GDM1 (cell line): ENCODE measurements around the gene NR5A1.

Experiments
- DNase-seq: peaks from one replicate; lab custom pipeline; 2025; lab: John Stamatoyannopoulos, UW

Gene NR5A1

GRCh38 chr9:124480621-124480981 lies 26.6 kb downstream of the NR5A1 start:
- DNase-seq, result no peak

- no peak for DNase-seq
These were observed 27.1 kb downstream of the NR5A1 start for GRCh38 chr9:124479947-124480620.

- DNase-seq, result no peak
These were observed 27.8 kb downstream of the NR5A1 start for GRCh38 chr9:124479371-124479770.

- DNase-seq, result no peak
These were observed 28.8 kb downstream of the NR5A1 start for GRCh38 chr9:124478354-124478753.

- no peak for DNase-seq
These were observed 29.4 kb downstream of the NR5A1 start for GRCh38 chr9:124477648-124478285.

GRCh38 chr9:124477211-124477647 lies 30.0 kb downstream of the NR5A1 start:
- DNase-seq, result no peak

- DNase-seq, result no peak
These were observed 31.1 kb downstream of the NR5A1 start for GRCh38 chr9:124475868-124476690.

- DNase-seq, result no peak
These were observed 31.9 kb downstream of the NR5A1 start for GRCh38 chr9:124475158-124475867.

- no peak for DNase-seq
These were observed 33.0 kb downstream of the NR5A1 start for GRCh38 chr9:124474151-124474550.

GRCh38 chr9:124473310-124473709 lies 33.9 kb downstream of the NR5A1 start:
- no peak for DNase-seq

GRCh38 chr9:124472770-124473169 lies 34.4 kb downstream of the NR5A1 start:
- DNase-seq, result no peak

- DNase-seq, result no peak
These were observed 35.4 kb downstream of the NR5A1 start for GRCh38 chr9:124471761-124472160.

- no peak for DNase-seq
These were observed 36.5 kb downstream of the NR5A1 start for GRCh38 chr9:124470726-124471125.

- no peak for DNase-seq
These were observed 36.9 kb downstream of the NR5A1 start for GRCh38 chr9:124470306-124470705.

GRCh38 chr9:124469011-124469832 lies 38.0 kb downstream of the NR5A1 start:
- no peak for DNase-seq

GRCh38 chr9:124468061-124468740 lies 39.0 kb downstream of the NR5A1 start:
- no peak for DNase-seq

- DNase-seq, result no peak
These were observed 39.7 kb downstream of the NR5A1 start for GRCh38 chr9:124467410-124468060.

GRCh38 chr9:124465736-124466135 lies 41.5 kb downstream of the NR5A1 start:
- no peak for DNase-seq

- no peak for DNase-seq
These were observed 44.5 kb downstream of the NR5A1 start for GRCh38 chr9:124462739-124463138.

GRCh38 chr9:124458441-124458840 lies 48.8 kb downstream of the NR5A1 start:
- DNase-seq, result no peak
